ENCODE results near the gene DOCK10.

Gene DOCK10

DNA sequence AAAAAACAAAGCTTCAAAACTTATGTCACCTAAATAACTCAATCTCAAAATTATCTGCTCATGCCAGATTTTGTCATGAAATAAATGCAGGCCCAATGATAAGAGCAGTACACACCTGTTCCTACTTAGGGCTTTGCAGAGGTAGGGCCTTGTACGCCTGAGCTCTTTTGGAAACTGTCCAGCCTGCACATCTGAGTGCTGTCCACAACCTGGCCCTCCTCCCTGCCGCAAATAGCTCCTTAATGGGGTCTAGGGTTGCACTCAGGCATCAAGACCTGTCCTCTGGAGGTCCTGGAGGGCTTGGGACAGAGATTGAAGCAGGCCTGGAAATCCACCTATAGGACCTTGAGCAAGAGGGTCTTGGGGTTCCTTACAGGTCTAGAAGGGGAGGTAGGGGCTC lies 210.7 kb downstream of the DOCK10 start (continued):
- TF ChIP-seq, protein P1, sequence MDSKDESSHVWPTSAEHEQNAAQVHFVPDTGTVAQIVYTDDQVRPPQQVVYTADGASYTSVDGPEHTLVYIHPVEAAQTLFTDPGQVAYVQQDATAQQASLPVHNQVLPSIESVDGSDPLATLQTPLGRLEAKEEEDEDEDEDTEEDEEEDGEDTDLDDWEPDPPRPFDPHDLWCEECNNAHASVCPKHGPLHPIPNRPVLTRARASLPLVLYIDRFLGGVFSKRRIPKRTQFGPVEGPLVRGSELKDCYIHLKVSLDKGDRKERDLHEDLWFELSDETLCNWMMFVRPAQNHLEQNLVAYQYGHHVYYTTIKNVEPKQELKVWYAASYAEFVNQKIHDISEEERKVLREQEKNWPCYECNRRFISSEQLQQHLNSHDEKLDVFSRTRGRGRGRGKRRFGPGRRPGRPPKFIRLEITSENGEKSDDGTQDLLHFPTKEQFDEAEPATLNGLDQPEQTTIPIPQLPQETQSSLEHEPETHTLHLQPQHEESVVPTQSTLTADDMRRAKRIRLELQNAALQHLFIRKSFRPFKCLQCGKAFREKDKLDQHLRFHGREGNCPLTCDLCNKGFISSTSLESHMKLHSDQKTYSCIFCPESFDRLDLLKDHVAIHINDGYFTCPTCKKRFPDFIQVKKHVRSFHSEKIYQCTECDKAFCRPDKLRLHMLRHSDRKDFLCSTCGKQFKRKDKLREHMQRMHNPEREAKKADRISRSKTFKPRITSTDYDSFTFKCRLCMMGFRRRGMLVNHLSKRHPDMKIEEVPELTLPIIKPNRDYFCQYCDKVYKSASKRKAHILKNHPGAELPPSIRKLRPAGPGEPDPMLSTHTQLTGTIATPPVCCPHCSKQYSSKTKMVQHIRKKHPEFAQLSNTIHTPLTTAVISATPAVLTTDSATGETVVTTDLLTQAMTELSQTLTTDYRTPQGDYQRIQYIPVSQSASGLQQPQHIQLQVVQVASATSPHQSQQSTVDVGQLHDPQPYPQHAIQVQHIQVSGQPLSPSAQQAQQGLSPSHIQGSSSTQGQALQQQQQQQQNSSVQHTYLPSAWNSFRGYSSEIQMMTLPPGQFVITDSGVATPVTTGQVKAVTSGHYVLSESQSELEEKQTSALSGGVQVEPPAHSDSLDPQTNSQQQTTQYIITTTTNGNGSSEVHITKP (tag by site-specific recombination; IDR thresholded peaks at IDR 0.05): no peak
- TF ChIP-seq SCRT1 (tag by site-specific recombination; IDR thresholded peaks at IDR 0.05; ENCODE audit: borderline replicate concordance) (no peak), OSR2 (tag by site-specific recombination; IDR thresholded peaks at IDR 0.05) (no peak), ZNF248 (tag by site-specific recombination; IDR thresholded peaks at IDR 0.05) (no peak), ZNF146 (tag by site-specific recombination; IDR thresholded peaks at IDR 0.05) (no peak), ZNF211 (tag by site-specific recombination; IDR thresholded peaks at IDR 0.05; ENCODE audit: low read depth) (no peak)

DNA sequence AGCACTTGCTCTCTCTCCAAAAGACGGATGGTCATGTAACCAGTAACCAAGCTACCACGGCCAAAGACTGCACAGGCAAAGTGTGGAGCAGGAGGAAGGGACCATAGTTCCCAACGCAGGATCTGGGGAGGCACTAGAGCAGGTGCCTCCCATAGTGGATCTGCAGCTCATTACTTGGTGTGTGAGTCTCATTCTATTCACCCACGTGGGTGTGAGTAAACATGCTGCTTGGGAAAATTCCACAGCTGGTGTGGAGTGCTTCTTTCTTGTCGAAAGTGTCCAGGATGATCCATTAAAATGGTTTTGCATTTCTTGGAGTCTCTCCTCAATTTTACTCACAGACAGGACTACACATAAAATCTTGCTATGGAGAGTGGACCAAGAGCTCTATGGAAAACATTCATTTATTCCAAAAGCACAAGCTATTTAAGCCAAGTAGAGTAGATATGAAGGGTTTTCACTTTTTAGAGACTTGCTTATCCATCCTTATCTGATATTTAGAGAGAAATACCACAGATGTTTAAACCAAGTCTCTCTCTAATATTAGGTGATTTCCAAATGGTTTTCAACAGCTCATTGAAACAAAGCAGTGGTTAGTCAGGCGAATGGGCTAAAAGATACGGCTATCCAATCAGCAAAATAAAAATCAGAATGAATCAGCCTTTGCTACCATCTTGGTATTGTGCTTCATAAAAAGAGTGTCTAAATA lies 221.8 kb downstream of the DOCK10 start:
- ChIA-PET POLR2A (no interaction called here), CTCF (interaction anchor here (0.6 kb wide), 2 partner anchors 222 to 443 kb away, joined by 3 read pairs; partner anchors contain the start of gene DOCK10)
- TF ChIP-seq KLF8 (tag by site-specific recombination; IDR thresholded peaks at IDR 0.05): no peak
- no peak for TF ChIP-seq ZNF132 (tag by site-specific recombination; IDR thresholded peaks at IDR 0.05; ENCODE audit: borderline replicate concordance)
- no peak for TF ChIP-seq SCRT1 (tag by site-specific recombination; IDR thresholded peaks at IDR 0.05; ENCODE audit: borderline replicate concordance)
- no peak for TF ChIP-seq TCF7L2 (IDR thresholded peaks at IDR 0.05; ENCODE audit: borderline replicate concordance, low read depth, low read length)
- no peak for TF ChIP-seq ZFHX2 (tag by site-specific recombination; conservative IDR thresholded peaks at IDR 0.05)
- TF ChIP-seq ZNF664 (tag by site-specific recombination; IDR thresholded peaks at IDR 0.05): no peak
- TF ChIP-seq OSR2 (tag by site-specific recombination; IDR thresholded peaks at IDR 0.05): no peak
- TF ChIP-seq, protein P2, sequence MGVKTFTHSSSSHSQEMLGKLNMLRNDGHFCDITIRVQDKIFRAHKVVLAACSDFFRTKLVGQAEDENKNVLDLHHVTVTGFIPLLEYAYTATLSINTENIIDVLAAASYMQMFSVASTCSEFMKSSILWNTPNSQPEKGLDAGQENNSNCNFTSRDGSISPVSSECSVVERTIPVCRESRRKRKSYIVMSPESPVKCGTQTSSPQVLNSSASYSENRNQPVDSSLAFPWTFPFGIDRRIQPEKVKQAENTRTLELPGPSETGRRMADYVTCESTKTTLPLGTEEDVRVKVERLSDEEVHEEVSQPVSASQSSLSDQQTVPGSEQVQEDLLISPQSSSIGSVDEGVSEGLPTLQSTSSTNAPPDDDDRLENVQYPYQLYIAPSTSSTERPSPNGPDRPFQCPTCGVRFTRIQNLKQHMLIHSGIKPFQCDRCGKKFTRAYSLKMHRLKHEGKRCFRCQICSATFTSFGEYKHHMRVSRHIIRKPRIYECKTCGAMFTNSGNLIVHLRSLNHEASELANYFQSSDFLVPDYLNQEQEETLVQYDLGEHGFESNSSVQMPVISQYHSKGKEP (tag by site-specific recombination; IDR thresholded peaks at IDR 0.05): no peak
- H3K4me3 ChIP-seq (ENCODE audit: low read depth, low read length): no peak overlapping the region
- H3K27ac ChIP-seq (ENCODE audit: extremely low read depth, low read depth, low read length): no peak overlapping the region
- H3K36me3 ChIP-seq (ENCODE audit: control insufficient read depth in 2 of 2, insufficient read depth in 1 of 2, low read length in 2 of 2): no peaks in the 10 kb centered on the region
- H3K4me1 ChIP-seq (ENCODE audit: control insufficient read depth, insufficient read depth, low read length): no peaks in the 10 kb centered on the region
- no peaks in the 10 kb centered on the region for H3K9me3 ChIP-seq (ENCODE audit: control insufficient read depth, insufficient read depth, low read depth, low read length)

DNA sequence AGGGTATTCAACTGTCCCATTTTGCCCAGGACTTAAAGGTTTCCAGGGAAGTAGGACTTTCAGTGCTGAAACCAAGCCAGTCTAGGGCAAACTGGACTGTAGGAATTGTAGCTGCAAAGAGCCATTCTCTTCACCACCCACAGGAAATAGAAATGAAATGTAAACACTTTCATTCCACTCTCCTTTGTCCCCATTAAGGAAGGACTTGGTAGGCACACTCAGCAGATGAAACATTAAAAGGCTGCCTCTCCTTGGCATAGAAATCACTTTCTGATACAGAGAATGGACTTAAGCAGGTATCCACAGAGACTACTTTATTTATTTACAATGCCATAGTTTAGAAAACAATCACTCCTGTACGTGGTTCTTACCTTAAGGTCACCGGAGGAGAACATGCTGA lies 223.2 kb downstream of the DOCK10 start:
- CTCF ChIA-PET: no interaction called here
- Histone ChIP-seq H3K36me3 (ENCODE audit: control insufficient read depth in 2 of 2, insufficient read depth in 1 of 2, low read length in 2 of 2) (no peaks in the 10 kb centered on the region), H3K9me3 (ENCODE audit: control insufficient read depth, insufficient read depth, low read depth, low read length) (no peaks in the 10 kb centered on the region), H3K4me1 (ENCODE audit: control insufficient read depth, insufficient read depth, low read length) (no peaks in the 10 kb centered on the region), H3K4me3 (ENCODE audit: low read depth, low read length) (no peak overlapping the region), H3K27ac (ENCODE audit: extremely low read depth, low read depth, low read length) (no peak overlapping the region)
- POLR2A ChIA-PET: no interaction called here
- TF ChIP-seq ZBTB8A (tag by site-specific recombination; IDR thresholded peaks at IDR 0.05) (no peak), BCL11A (tag by site-specific recombination; IDR thresholded peaks at IDR 0.05; ENCODE audit: low read depth) (no peak), ZSCAN16 (tag by site-specific recombination; IDR thresholded peaks at IDR 0.05) (no peak), SETDB1 (IDR thresholded peaks at IDR 0.05; ENCODE audit: insufficient read length, low read length) (no peak), ZNF548 (tag by site-specific recombination; IDR thresholded peaks at IDR 0.05) (no peak), GFI1B (tag by site-specific recombination; IDR thresholded peaks at IDR 0.05) (no peak), ZNF621 (tag by site-specific recombination; IDR thresholded peaks at IDR 0.05) (no peak), ZNF146 (tag by site-specific recombination; IDR thresholded peaks at IDR 0.05) (no peak), ZNF785 (tag by site-specific recombination; IDR thresholded peaks at IDR 0.05) (no peak), ZNF24 (tag by site-specific recombination; IDR thresholded peaks at IDR 0.05) (no peak), ZNF266 (tag by site-specific recombination; IDR thresholded peaks at IDR 0.05; ENCODE audit: low read depth) (no peak), ZNF629 (tag by site-specific recombination; IDR thresholded peaks at IDR 0.05) (no peak), ZNF670 (tag by site-specific recombination; IDR thresholded peaks at IDR 0.05; ENCODE audit: low read depth) (no peak), SCRT1 (tag by site-specific recombination; IDR thresholded peaks at IDR 0.05; ENCODE audit: borderline replicate concordance) (no peak), ZNF416 (tag by site-specific recombination; IDR thresholded peaks at IDR 0.05) (no peak)
- TF ChIP-seq, protein P3, sequence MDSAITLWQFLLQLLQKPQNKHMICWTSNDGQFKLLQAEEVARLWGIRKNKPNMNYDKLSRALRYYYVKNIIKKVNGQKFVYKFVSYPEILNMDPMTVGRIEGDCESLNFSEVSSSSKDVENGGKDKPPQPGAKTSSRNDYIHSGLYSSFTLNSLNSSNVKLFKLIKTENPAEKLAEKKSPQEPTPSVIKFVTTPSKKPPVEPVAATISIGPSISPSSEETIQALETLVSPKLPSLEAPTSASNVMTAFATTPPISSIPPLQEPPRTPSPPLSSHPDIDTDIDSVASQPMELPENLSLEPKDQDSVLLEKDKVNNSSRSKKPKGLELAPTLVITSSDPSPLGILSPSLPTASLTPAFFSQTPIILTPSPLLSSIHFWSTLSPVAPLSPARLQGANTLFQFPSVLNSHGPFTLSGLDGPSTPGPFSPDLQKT (IDR thresholded peaks at IDR 0.05; ENCODE audit: borderline replicate concordance, low read depth, low read length): no peak
